ES-I3 (cell line): ENCODE data around the gene ONECUT3.

ENCODE experiments used
- H3K36me3 ChIP-seq: 2 replicates; pipeline ENCODE4 v1.6.1; 2013; ENCODE audit warnings: mild to moderate bottlenecking, low read length, control low read depth, moderate library complexity; ENCODE audit not compliant: insufficient read depth
- H3K4me1 ChIP-seq: 2 replicates; pipeline ENCODE4 v1.6.1; 2013; ENCODE audit warnings: mild to moderate bottlenecking, control low read depth, low read length; ENCODE audit not compliant: insufficient read depth
- H3K9ac ChIP-seq: 2 replicates; pipeline ENCODE4 v1.6.1; 2013; ENCODE audit warnings: low read depth, mild to moderate bottlenecking, low read length, moderate library complexity
- H3K9me3 ChIP-seq: 2 replicates; pipeline ENCODE4 v1.6.1; 2013; ENCODE audit warnings: mild to moderate bottlenecking, low read length, moderate library complexity; ENCODE audit not compliant: control insufficient read depth, insufficient read depth

Gene ONECUT3

GRCh38 chr19:1823539-1824251, 70.4 kb downstream of the ONECUT3 start:
- Histone ChIP-seq H3K9me3 (no peaks in the 10 kb centered on the region), H3K4me1 (peaks cover 9% of the 10 kb centered on the region; the same call in 1 of the 2 replicates), H3K36me3 (peaks cover 7% of the 10 kb centered on the region; the same call in 1 of the 2 replicates), H3K9ac (no peak overlapping the region)

GRCh38 chr19:1824252-1824622, 70.9 kb downstream of the ONECUT3 start:
- Histone ChIP-seq H3K36me3 (peaks cover 7% of the 10 kb centered on the region; the same call in 1 of the 2 replicates), H3K9ac (no peak overlapping the region), H3K9me3 (no peaks in the 10 kb centered on the region), H3K4me1 (peaks cover 9% of the 10 kb centered on the region; the same call in 1 of the 2 replicates)

- Histone ChIP-seq H3K36me3 (peaks cover 10% of the 10 kb centered on the region), H3K4me1 (peaks cover 9% of the 10 kb centered on the region; the same call in 1 of the 2 replicates), H3K9ac (no peak overlapping the region), H3K9me3 (no peaks in the 10 kb centered on the region)
Observed at GRCh38 chr19:1825909-1826556, 72.7 kb downstream of the ONECUT3 start.

- H3K4me1 ChIP-seq, result peaks cover 9% of the 10 kb centered on the region; the same call in 1 of the 2 replicates
- H3K9me3 ChIP-seq, result no peaks in the 10 kb centered on the region
- H3K36me3 ChIP-seq, result peaks cover 10% of the 10 kb centered on the region
- peak overlapping the region; percentile 40; the same call in 1 of the 2 replicates for H3K9ac ChIP-seq
Observed at GRCh38 chr19:1826557-1827521, 73.5 kb downstream of the ONECUT3 start.

- peaks cover 10% of the 10 kb centered on the region for H3K36me3 ChIP-seq
- H3K9me3 ChIP-seq, result no peaks in the 10 kb centered on the region
- no peak overlapping the region for H3K9ac ChIP-seq
- H3K4me1 ChIP-seq, result peaks cover 9% of the 10 kb centered on the region; the same call in 1 of the 2 replicates
Observed at GRCh38 chr19:1827566-1828278, 74.4 kb downstream of the ONECUT3 start.

GRCh38 chr19:1828279-1829238, 75.3 kb downstream of the ONECUT3 start:
- Histone ChIP-seq H3K9me3 (no peaks in the 10 kb centered on the region), H3K9ac (no peak overlapping the region), H3K36me3 (peaks cover 10% of the 10 kb centered on the region), H3K4me1 (peaks cover 9% of the 10 kb centered on the region; the same call in 1 of the 2 replicates)

GRCh38 chr19:1829958-1830357, 76.7 kb downstream of the ONECUT3 start:
- H3K9me3 ChIP-seq, result no peaks in the 10 kb centered on the region
- no peak overlapping the region for H3K9ac ChIP-seq
- peaks cover 3% of the 10 kb centered on the region; the same call in 1 of the 2 replicates for H3K36me3 ChIP-seq
- peaks cover 9% of the 10 kb centered on the region; the same call in 1 of the 2 replicates for H3K4me1 ChIP-seq

GRCh38 chr19:1830568-1830967, 77.3 kb downstream of the ONECUT3 start:
- Histone ChIP-seq H3K36me3 (peaks cover 3% of the 10 kb centered on the region; the same call in 1 of the 2 replicates), H3K9me3 (no peaks in the 10 kb centered on the region), H3K9ac (no peak overlapping the region), H3K4me1 (peaks cover 9% of the 10 kb centered on the region; the same call in 1 of the 2 replicates)
